Activated CD8-positive, alpha-beta memory T cell treated with anti-CD3 and anti-CD28 coated beads, Interleukin-2, amount 10 ng/mL, durations not matched to agents 7 days and 5 days (primary cell): Measurements from ENCODE around the gene IGFL4. TPM values are rescaled to one million over a fixed set of nuclear protein-coding genes. Genes with fewer than 3 reads are reported as not detected.
A peak's percentile ranks its signal among the peaks of the same experiment; 100 is the strongest.

Source experiments
- ATAC-seq: fragments of 150-1000 bp; cut with Tn5 transposase; one replicate; pipeline ENCODE4 v1.10.0; 2021; ENCODE audit warnings: moderate library complexity
- CTCF ChIA-PET: fragments of 350-600 bp; sonication (Branson Sonifier 250); formaldehyde crosslinking; loops from one replicate; lab custom pipeline; 2021; ENCODE audit warnings: antibody characterized with exemption; lab: Charles Lee
- DNase-seq: peaks from one replicate; pipeline ENCODE4 v3.0.0-alpha.2; 2020
- H3K27ac Mint-ChIP-seq: one replicate; pipeline ENCODE4 v1.8.0; 2021; ENCODE audit warnings: mild to moderate bottlenecking, mixed read lengths
- H3K27me3 Mint-ChIP-seq: one replicate; pipeline ENCODE4 v1.8.0; 2021; ENCODE audit warnings: mixed read lengths
- H3K36me3 Mint-ChIP-seq: one replicate; pipeline ENCODE4 v1.8.0; 2021; ENCODE audit warnings: mild to moderate bottlenecking, mixed read lengths
- H3K4me1 Mint-ChIP-seq: one replicate; pipeline ENCODE4 v1.8.0; 2021; ENCODE audit warnings: mixed read lengths
- H3K4me3 Mint-ChIP-seq: one replicate; pipeline ENCODE4 v1.8.0; 2021; ENCODE audit warnings: mild to moderate bottlenecking, moderate library complexity, mixed read lengths
- H3K9me3 Mint-ChIP-seq: one replicate; pipeline ENCODE4 v1.8.0; 2022; ENCODE audit warnings: low read depth, mixed read lengths
- total RNA-seq, 2 experiments: library from RNA; stranded (reverse); gene quantifications; one replicate each; pipeline ENCODE4 v1.2.3, GENCODE V29; 2021

Gene IGFL4
- total RNA-seq, 2 experiments from 2014 or later, result not detected

DNA sequence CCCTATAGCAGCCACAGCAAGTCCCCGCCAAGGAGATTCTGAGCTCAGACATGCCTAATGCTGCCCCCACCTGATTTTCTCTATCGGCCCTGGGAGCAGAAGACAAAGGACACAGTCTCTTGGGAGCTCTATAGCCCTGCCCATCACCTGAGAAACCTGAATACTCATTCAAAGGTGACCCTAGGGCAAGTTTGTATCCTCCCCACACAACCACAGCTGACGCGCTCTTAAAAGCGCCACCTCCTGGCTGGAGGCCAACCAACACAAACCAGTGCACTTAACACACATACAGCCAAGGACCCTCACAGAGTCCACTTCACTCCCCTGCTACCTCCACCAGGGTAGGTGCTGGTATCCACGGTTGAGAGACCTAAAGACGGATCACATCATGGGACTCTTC is 8.8 kb upstream of the IGFL4 start:
- CTCF ChIA-PET, result interaction anchor here (1.0 to 3.4 kb wide), 3 partner anchors 16 to 33 kb away, joined by 3 to 12 read pairs (median 3); no protein-coding TSS in a partner anchor
- ATAC-seq (no peak), DNase-seq (no peak)
- H3K27me3 Mint-ChIP-seq, result peaks cover 68% of the 10 kb centered on the region
- H3K4me3 Mint-ChIP-seq, result no peak overlapping the region
- no peaks in the 10 kb centered on the region for H3K36me3 Mint-ChIP-seq
- no peaks in the 10 kb centered on the region for H3K9me3 Mint-ChIP-seq
- H3K4me1 Mint-ChIP-seq, result no peaks in the 10 kb centered on the region
- no peak overlapping the region for H3K27ac Mint-ChIP-seq

DNA sequence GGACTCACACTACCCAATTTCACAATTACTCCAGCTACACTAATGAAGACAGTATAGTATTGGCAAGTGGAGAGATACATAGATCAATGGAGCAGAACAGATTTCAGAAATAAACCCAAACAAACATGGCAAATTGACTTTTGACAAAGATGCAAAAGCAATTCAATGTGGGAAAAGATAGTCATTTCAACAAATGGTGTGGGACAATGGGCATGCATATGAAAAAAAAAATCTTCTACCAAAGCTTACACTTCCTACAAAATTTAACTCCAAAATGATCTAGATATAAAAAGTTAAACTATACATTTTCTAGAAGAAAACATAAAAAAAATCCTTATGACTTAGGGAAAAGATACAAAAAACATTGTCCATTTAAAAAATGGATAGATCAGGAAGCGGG is 2.7 kb upstream of the IGFL4 start:
- DNase-seq, result no peak
- H3K27ac Mint-ChIP-seq, result no peak overlapping the region
- peaks cover 71% of the 10 kb centered on the region for H3K27me3 Mint-ChIP-seq
- H3K4me3 Mint-ChIP-seq, result no peak overlapping the region
- CTCF ChIA-PET, result interaction anchor here (0.6 to 3.7 kb wide), 3 partner anchors 15 to 1411 kb away, joined by 3 to 19 read pairs (median 3); no protein-coding TSS in a partner anchor
- no peaks in the 10 kb centered on the region for H3K36me3 Mint-ChIP-seq
- ATAC-seq, result no peak
- no peaks in the 10 kb centered on the region for H3K9me3 Mint-ChIP-seq
- no peaks in the 10 kb centered on the region for H3K4me1 Mint-ChIP-seq

DNA sequence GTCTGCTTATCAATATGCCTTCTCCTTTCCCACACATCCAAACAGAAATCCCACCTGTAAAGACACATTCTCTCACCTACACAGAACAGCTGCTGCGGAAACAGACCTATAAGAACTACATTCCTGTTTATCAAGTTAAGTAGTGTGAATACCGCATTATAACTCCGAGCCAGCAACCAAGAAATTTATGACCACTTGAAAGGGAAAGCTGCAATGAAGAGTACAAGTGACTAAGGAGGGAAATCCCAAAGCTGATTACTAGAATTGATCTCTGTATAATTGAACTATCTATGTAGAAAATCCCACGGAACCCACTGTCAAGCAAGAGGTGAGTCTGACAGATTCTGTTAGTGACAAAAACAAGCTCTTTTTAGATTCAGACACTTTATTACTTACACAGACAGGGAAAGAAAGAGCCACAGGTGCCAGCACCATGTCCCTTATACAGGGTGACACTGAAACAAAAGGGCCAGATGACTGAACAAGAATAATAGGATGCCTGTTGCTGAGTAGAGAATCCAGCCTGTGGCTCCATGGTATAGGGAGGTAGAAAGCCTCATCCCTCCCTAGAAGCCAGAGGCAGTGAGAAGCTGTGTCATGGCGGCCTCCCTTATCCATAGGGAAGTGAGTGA is 1.6 kb upstream of the IGFL4 start:
- Mint-ChIP-seq H3K36me3 (no peaks in the 10 kb centered on the region), H3K9me3 (no peaks in the 10 kb centered on the region), H3K4me3 (no peak overlapping the region), H3K4me1 (no peaks in the 10 kb centered on the region), H3K27me3 (peaks cover 59% of the 10 kb centered on the region), H3K27ac (no peak overlapping the region)
- ATAC-seq, result no peak
- DNase-seq, result no peak
- CTCF ChIA-PET, result interaction anchor here (0.9 to 3.7 kb wide), 3 partner anchors 13 to 25 kb away, joined by 3 to 19 read pairs (median 3); no protein-coding TSS in a partner anchor

DNA sequence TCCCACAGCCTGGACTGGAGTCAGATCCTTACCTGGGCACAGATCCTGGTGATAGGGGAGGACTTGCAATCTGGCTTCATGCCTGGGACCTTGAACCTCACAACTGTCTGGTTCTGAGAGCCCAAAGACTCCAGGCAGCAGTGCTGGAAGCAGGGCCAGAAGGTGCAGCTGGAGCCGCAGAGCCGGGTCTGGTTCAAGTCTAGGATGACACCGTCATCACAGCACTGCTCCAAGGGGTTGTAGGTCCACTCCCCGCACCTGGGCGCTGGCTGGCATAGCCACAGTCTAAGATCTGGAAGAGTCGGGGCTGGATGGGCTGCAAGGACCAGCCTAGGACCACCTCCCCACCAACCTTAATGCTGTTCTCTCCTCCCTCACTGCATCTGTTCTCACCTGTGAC is 677 bp downstream of the IGFL4 start:
- DNase-seq, result no peak
- CTCF ChIA-PET, result interaction anchor here (3.7 kb wide), 1 partner anchor 11 kb away, joined by 19 read pairs; no protein-coding TSS in a partner anchor
- no peaks in the 10 kb centered on the region for H3K4me1 Mint-ChIP-seq
- H3K36me3 Mint-ChIP-seq, result no peaks in the 10 kb centered on the region
- no peak overlapping the region for H3K27ac Mint-ChIP-seq
- no peaks in the 10 kb centered on the region for H3K9me3 Mint-ChIP-seq
- no peak for ATAC-seq
- no peak overlapping the region for H3K4me3 Mint-ChIP-seq
- H3K27me3 Mint-ChIP-seq, result peaks cover 49% of the 10 kb centered on the region

DNA sequence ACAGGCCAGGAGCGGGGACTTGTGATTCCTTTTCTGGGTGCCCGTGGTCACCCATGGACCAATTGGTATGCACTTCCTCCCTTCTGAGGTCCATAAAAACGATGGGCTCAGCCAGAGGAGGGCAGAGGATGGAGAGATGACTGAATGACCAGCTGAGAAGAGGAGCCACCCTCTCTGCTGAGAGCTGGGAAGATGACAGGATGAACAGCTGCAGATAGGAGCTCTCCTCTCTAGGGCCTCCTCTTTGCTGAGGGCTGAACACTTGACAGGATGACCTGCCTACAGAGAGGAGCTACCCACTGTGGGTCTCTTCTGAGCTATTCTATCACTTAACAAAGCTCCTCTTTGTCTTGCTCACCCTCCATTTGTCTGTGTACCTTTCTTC is 4.1 kb downstream of the IGFL4 start:
- no peak for ATAC-seq
- H3K27ac Mint-ChIP-seq, result no peak overlapping the region
- H3K4me3 Mint-ChIP-seq, result no peak overlapping the region

DNA sequence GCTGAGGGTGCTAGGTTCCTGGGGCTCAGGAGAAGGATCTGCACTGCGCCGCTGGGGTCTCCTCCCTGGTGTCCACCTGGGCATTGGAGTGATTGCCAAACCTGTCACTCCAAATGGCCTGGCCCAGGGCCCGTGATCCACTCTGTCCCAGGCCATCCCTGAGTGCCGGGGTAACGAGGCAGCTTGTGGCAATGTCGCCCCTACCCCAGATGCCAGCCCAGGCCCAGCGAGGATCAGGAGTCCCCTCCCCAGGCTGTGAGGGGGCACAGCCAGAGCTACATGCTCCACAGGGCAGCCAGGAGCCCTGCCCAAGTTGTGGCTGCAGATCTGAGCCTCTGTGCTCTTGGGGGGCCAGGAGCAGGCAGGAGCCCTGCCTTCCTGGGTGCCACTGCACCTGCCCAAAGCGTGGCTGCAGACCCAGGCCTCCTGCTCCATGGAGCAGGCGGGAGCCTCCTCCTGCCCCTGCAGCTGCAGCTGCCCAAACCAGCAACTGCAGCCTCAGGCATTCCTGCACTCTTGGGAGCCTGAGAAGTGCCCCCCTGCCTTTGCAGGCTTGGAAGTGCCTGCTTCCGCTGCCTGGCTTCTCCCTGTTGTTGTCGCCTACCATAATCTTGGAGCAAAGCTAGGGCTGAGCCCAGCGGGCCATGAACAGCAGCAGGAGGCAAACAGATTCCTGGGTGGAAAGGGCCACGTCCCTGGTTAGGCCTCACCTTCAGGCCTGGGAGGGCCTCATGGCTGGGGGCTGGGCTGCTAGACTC is 4.6 kb downstream of the IGFL4 start:
- H3K36me3 Mint-ChIP-seq, result no peaks in the 10 kb centered on the region
- CTCF ChIA-PET, result interaction anchor here (0.7 kb wide), 1 partner anchor 325 kb away, joined by 3 read pairs; no protein-coding TSS in a partner anchor
- H3K4me3 Mint-ChIP-seq, result no peak overlapping the region
- ATAC-seq (no peak), DNase-seq (no peak)
- H3K27ac Mint-ChIP-seq, result no peak overlapping the region
- H3K9me3 Mint-ChIP-seq, result no peaks in the 10 kb centered on the region
- H3K27me3 Mint-ChIP-seq, result peaks cover 33% of the 10 kb centered on the region
- no peaks in the 10 kb centered on the region for H3K4me1 Mint-ChIP-seq

More for the DNA sequence above, 4.1 kb downstream of the IGFL4 start:
- H3K36me3 Mint-ChIP-seq, result no peaks in the 10 kb centered on the region
- peaks cover 35% of the 10 kb centered on the region for H3K27me3 Mint-ChIP-seq
- no peaks in the 10 kb centered on the region for H3K9me3 Mint-ChIP-seq
- no peaks in the 10 kb centered on the region for H3K4me1 Mint-ChIP-seq
- CTCF ChIA-PET, result interaction anchor here (0.7 to 0.9 kb wide), 4 partner anchors 8 to 325 kb away, joined by 3 to 4 read pairs (median 4); no protein-coding TSS in a partner anchor
- DNase-seq, result no peak

DNA sequence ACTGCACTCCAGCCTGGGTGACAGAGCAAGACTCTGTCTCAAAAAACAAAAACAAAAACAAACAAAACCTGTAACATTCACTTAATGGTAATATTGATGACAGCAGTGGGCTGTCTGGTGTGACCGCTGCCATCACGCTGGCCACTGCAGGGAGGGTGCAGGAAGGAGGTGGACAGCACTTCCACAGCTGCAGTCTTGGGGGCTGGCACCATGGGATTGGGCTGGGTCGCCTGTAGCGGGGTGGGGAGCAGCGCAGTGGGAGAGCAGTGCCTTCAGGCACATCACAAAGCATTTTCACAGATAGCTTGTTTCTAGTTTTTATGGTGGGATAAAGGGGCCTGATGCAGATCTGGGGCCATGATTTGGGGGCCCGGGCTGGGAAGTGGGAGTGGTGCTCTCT is 5.3 kb downstream of the IGFL4 start:
- Mint-ChIP-seq H3K9me3 (no peaks in the 10 kb centered on the region), H3K4me1 (no peaks in the 10 kb centered on the region), H3K36me3 (no peaks in the 10 kb centered on the region), H3K4me3 (no peak overlapping the region), H3K27ac (no peak overlapping the region), H3K27me3 (peaks cover 33% of the 10 kb centered on the region)
- ATAC-seq (no peak), DNase-seq (no peak)
- CTCF ChIA-PET, result no interaction called here

DNA sequence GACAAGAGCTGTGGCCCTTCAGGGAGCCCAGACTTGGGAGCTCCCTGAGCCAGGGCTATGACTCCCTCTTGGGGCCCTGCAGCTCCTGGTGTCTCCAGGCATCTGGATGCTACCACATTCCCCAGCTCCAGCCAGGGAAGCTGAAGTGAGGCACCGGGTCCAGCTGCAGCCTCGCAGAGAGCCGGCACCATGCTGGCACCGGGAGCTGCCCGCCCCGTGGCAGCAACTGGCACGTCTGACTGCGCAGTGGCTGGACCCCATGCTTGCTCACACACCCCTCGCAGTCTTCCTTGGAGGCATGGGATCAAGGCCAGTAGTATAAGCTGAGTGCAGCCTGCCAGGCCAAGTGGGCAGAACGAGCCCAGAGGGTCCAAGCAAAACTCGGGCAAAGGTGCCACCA is 7.4 kb downstream of the IGFL4 start:
- peaks cover 4% of the 10 kb centered on the region for H3K4me1 Mint-ChIP-seq
- peak; percentile 23 for DNase-seq
- no peaks in the 10 kb centered on the region for H3K36me3 Mint-ChIP-seq
- CTCF ChIA-PET, result interaction anchor here (0.9 to 1.2 kb wide), 3 partner anchors 16 to 232 kb away, joined by 3 to 5 read pairs (median 4); no protein-coding TSS in a partner anchor
- ATAC-seq, result no peak
- no peak overlapping the region for H3K4me3 Mint-ChIP-seq
- no peaks in the 10 kb centered on the region for H3K9me3 Mint-ChIP-seq
- H3K27ac Mint-ChIP-seq, result no peak overlapping the region
- peaks cover 41% of the 10 kb centered on the region for H3K27me3 Mint-ChIP-seq

DNA sequence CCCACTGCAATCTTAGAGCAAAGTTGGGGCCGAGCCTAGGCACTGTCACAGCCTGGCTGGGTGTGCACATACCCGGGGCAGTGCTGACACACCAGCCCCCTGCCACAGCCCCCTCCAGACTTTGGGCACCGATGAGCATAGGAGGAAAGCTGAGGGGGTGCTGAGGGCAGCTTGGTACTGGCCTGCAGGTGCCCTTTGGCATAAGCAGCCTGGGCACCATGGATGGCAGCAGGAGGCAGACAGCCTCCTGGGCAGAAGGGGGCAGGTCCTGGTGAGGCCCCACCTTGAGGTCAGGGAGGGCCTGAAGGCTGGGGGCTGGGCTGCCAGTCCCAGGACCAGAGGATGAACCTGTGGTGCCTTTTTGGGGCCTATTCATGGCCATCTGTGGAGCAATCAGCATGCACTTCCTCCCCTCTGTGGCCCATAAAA is 8.2 kb downstream of the IGFL4 start:
- no peaks in the 10 kb centered on the region for H3K9me3 Mint-ChIP-seq
- ATAC-seq, result no peak
- H3K4me1 Mint-ChIP-seq, result peaks cover 4% of the 10 kb centered on the region
- no peak overlapping the region for H3K4me3 Mint-ChIP-seq
- CTCF ChIA-PET, result interaction anchor here (0.9 to 1.4 kb wide), 4 partner anchors 17 to 238 kb away, joined by 3 to 4 read pairs (median 3); no protein-coding TSS in a partner anchor
- no peak for DNase-seq
- H3K36me3 Mint-ChIP-seq, result no peaks in the 10 kb centered on the region
- H3K27ac Mint-ChIP-seq, result no peak overlapping the region
- H3K27me3 Mint-ChIP-seq, result peaks cover 41% of the 10 kb centered on the region

DNA sequence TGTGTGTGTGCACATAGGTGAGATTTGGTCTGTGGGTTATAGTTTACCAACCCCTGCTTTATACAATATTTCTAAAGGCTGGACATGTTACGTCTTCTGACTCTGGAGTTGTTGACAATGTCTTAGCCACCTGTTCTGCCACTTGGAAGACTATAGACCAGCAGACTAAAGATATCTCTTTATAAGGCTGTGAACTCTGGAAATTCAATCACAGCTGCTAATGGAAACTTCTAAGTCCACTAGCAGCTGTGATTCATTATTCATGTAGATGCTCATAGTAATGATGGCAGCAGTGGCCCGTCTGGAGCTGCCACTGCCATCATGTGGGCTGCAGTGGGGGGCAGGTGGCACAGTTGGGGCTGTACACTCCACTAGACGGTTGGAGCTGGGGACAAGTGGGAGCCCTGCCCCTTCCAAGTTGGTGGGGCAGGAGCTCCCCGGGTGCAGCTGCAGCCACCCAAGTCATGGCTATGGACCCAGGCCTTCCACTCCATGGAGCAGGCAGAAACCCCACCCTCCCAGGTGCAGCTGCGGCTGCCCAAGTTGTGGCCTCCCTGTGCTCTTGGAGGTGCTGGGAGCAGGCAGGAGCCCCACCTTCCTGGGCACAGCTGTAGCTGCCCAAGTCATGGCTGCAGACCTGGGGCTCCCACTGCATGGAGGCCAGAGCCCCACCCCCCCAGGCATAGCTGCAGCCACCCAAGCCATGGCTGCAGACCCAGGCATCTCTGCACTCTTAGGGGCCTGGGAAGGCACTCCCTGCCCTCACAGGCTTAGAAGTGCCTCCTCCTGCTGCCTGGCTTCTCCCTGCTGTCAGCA is 8.8 kb downstream of the IGFL4 start:
- peaks cover 4% of the 10 kb centered on the region for H3K4me1 Mint-ChIP-seq
- H3K27ac Mint-ChIP-seq, result no peak overlapping the region
- no peak overlapping the region for H3K4me3 Mint-ChIP-seq
- peaks cover 38% of the 10 kb centered on the region for H3K27me3 Mint-ChIP-seq
- ATAC-seq (no peak), DNase-seq (no peak)
- CTCF ChIA-PET, result interaction anchor here (1.0 to 1.4 kb wide), 2 partner anchors 232 to 239 kb away, joined by 3 read pairs; no protein-coding TSS in a partner anchor
- no peaks in the 10 kb centered on the region for H3K9me3 Mint-ChIP-seq
- H3K36me3 Mint-ChIP-seq, result no peaks in the 10 kb centered on the region

DNA sequence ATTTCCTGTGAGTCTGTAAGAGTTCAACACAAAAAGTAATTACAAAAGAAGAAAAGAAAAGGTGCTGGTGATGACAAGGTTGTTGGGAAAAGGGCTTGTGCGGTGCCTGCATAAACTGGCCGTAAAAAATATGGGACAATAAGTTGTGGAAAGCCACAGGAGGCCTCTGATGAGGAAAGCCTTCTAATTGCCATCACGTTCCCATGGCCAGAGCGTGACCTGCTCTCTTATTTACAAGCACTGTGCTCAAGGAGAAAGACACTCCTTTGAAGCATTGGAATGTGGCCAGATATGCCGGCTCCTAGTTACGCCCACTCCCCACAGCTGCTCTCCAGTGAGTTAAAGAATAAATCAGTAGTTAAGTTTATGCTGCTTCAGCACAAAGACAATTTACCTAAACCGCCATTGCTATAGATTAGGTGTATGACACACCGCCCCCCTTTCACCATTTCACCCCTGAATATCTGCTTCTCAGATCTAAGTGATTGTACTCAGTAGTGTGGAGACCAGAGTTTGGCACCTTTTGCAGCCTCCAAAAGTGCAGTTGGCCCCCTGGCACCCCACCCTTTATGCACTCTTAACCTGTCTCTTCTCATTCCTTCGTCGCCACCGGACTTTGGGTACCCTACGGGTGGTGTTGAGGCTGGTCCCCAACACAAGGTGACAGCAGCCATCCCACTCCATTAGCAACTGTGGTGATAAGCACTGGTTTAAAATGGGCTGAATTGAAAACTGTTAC is 9.8 kb downstream of the IGFL4 start:
- H3K36me3 Mint-ChIP-seq, result no peaks in the 10 kb centered on the region
- no peaks in the 10 kb centered on the region for H3K9me3 Mint-ChIP-seq
- peaks cover 44% of the 10 kb centered on the region for H3K27me3 Mint-ChIP-seq
- ATAC-seq, result no peak
- peaks cover 14% of the 10 kb centered on the region for H3K4me1 Mint-ChIP-seq
- H3K27ac Mint-ChIP-seq, result no peak overlapping the region
- CTCF ChIA-PET, result interaction anchor here (1.4 kb wide), 1 partner anchor 233 kb away, joined by 3 read pairs; no protein-coding TSS in a partner anchor
- no peak overlapping the region for H3K4me3 Mint-ChIP-seq
- no peak for DNase-seq

DNA sequence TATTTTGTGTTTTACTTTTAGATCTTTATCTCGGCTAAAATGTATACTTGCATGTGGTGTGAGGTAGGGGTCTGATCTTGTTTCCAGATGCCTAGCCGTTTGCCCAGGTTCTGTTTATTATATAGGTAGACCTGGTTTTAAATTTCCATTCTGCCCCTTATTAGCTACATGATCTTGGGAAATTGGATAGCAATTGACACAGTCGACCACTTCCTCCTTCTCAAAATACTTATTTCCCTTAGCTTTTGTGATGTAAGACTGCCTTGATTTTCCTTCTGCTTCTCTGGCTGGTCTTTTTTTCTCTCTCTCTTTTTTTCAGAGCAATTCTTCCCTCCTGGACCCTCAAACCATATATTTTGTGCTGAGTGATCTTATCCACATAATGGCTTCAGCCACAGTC is 15.0 kb downstream of the IGFL4 start:
- CTCF ChIA-PET, result interaction anchor here (1.0 to 5.6 kb wide), 5 partner anchors 9 to 255 kb away, joined by 3 to 79 read pairs (median 4); partner anchors contain the start of gene SYMPK
- DNase-seq (no peak), ATAC-seq (no peak)
- H3K27me3 Mint-ChIP-seq, result peaks cover 57% of the 10 kb centered on the region
- H3K9me3 Mint-ChIP-seq, result no peaks in the 10 kb centered on the region
- H3K36me3 Mint-ChIP-seq, result no peaks in the 10 kb centered on the region
- no peak overlapping the region for H3K27ac Mint-ChIP-seq
- H3K4me3 Mint-ChIP-seq, result no peak overlapping the region
- H3K4me1 Mint-ChIP-seq, result peaks cover 16% of the 10 kb centered on the region
